ENCODE results near the gene RIOX2. TPM values are rescaled to one million over a fixed set of nuclear protein-coding genes. Genes with fewer than 3 reads are reported as not detected.

RIOX2 gene
- total and polyA plus RNA-seq, 2 of the 8 experiments (the other 6 are each of a cell fraction or from before 2014, with no cell fraction given): 3.8 to 16.4 TPM

DNA sequence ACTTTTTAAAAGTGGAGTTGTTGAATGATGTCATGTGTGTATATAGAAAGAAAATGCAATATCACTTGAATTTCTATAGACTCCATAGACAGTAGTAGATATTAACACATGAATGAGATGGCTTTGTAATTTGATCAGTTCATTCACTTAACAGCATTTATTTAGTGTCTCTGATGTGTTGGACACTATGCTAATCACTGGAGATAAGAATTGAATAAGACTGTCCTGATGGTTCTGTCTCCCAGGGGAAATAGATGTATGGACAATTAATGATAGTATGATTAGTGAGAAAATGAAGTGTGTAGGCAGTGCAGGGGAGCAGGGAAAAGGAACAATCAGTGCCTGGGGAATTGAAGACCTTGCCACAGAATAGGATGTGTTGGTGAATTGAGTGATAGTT, 72.9 kb downstream of the RIOX2 start:
- Histone ChIP-seq H3K4me2 (ENCODE audit: insufficient read depth in 1 of 2, low read depth in 2 of 2, low read length in 2 of 2) (no peak overlapping the region), H3K23ac (ENCODE audit: insufficient read length) (no peak overlapping the region), H3K56ac (replicated peaks; ENCODE audit: insufficient read length, low read depth, low read length) (no peak overlapping the region), H3K9me3 (ENCODE audit: insufficient read depth in 2 of 2, low read depth in 1 of 2, low read length in 1 of 2) (no peaks in the 10 kb centered on the region), H2AK5ac (ENCODE audit: low read depth, low read length) (no peak overlapping the region), H2BK20ac (ENCODE audit: low read length) (no peak overlapping the region), H2BK15ac (ENCODE audit: low read length) (no peak overlapping the region), H3K4me1 (replicated peaks in 1 of 4; ENCODE audit: control insufficient read depth in 3 of 4, insufficient read depth in 4 of 4, low read length in 3 of 4) (peaks cover 0 to 4% (median 2%) of the 10 kb centered on the region in 4 experiments; a peak in 1 of 7 replicates), H4K5ac (ENCODE audit: insufficient read length, low read depth, low read length) (no peak overlapping the region), H4K8ac (ENCODE audit: extremely low read depth, insufficient read depth, low read length) (no peak overlapping the region), H3K36me3 (ENCODE audit: control insufficient read depth in 2 of 4, insufficient read depth in 4 of 4, low read length in 3 of 4) (no peaks in the 10 kb centered on the region; a peak in 2 of 8 replicates), H2BK120ac (replicated peaks; ENCODE audit: low read depth, low read length) (no peak overlapping the region), H3K79me2 (ENCODE audit: control insufficient read depth in 1 of 2, insufficient read depth in 2 of 2, low read length in 2 of 2) (no peaks in the 10 kb centered on the region), H2AFZ (ENCODE audit: low read length) (no peak overlapping the region), H3K27me3 (replicated peaks in 1 of 4; ENCODE audit: control insufficient read depth in 3 of 4, extremely low read depth in 1 of 4, insufficient read depth in 3 of 4, low read length in 3 of 4) (no peaks in the 10 kb centered on the region), H3K4ac (replicated peaks; ENCODE audit: insufficient read length, low read depth, low read length) (no peak overlapping the region), H3K9ac (replicated peaks in 1 of 4; ENCODE audit: extremely low read depth in 1 of 4, low read depth in 3 of 4, low read length in 3 of 4) (no peak overlapping the region), H4K20me1 (replicated peaks in 1 of 2; ENCODE audit: control insufficient read depth in 1 of 2, insufficient read depth in 2 of 2, low read length in 2 of 2) (no peaks in the 10 kb centered on the region), H3K4me3 (ENCODE audit: extremely low read depth in 1 of 4, insufficient read depth in 2 of 4, low read depth in 3 of 4, low read length in 4 of 4) (no peak overlapping the region), H3K18ac (ENCODE audit: extremely low read depth, low read length) (no peak overlapping the region), H2BK12ac (ENCODE audit: low read depth, low read length) (no peak overlapping the region), H3K27ac (ENCODE audit: low read depth, low read length) (no peak overlapping the region), H2BK5ac (ENCODE audit: low read depth, low read length) (no peak overlapping the region), H3K79me1 (ENCODE audit: low read depth, low read length) (no peaks in the 10 kb centered on the region), H4K91ac (replicated peaks; ENCODE audit: insufficient read length, low read length) (no peak overlapping the region), H3K14ac (ENCODE audit: insufficient read length) (no peak overlapping the region), H3K23me2 (ENCODE audit: low read depth, low read length) (no peaks in the 10 kb centered on the region)
- FAIRE-seq: no peak
- no peak for DNase-seq (ENCODE audit: low read depth in 1 of 2, low spot score in 2 of 2)
- ChIA-PET CTCF (ENCODE audit: partially characterized antibody) (no interaction called here), POLR2A (ENCODE audit: partially characterized antibody) (no interaction called here)
- TF ChIP-seq KDM4A (IDR thresholded peaks at IDR 0.05; ENCODE audit: low read depth, low read length, severe bottlenecking) (no peak), BACH1 (IDR thresholded peaks at IDR 0.05; ENCODE audit: low read length) (no peak), POLR2A (IDR thresholded peaks at IDR 0.05; ENCODE audit: control extremely low read depth in 1 of 2, low read depth in 2 of 2, low read length in 2 of 2) (no peak), POU5F1 (IDR thresholded peaks at IDR 0.05; ENCODE audit: low read depth, low read length) (no peak), CBX8 (IDR thresholded peaks at IDR 0.05; ENCODE audit: borderline replicate concordance, low read depth, low read length) (no peak), ASH2L (IDR thresholded peaks at IDR 0.05; ENCODE audit: low read length) (no peak), CHD2 (IDR thresholded peaks at IDR 0.05; ENCODE audit: low read length) (no peak), RBBP5 (IDR thresholded peaks at IDR 0.05; ENCODE audit: borderline replicate concordance, low read depth, low read length) (no peak), TBP (IDR thresholded peaks at IDR 0.05; ENCODE audit: low read depth, low read length) (no peak), TCF12 (IDR thresholded peaks at IDR 0.05; ENCODE audit: low read depth, low read length) (no peak), HDAC2 (IDR thresholded peaks at IDR 0.05; ENCODE audit: borderline replicate concordance in 1 of 2, low read depth in 2 of 2, low read length in 2 of 2) (no peak), BRCA1 (IDR thresholded peaks at IDR 0.05; ENCODE audit: low read depth, low read length) (no peak), EZH2 (IDR thresholded peaks at IDR 0.05; ENCODE audit: low read depth, low read length, severe bottlenecking) (no peak), CEBPB (IDR thresholded peaks at IDR 0.05; ENCODE audit: low read depth, low read length) (no peak), CREB1 (IDR thresholded peaks at IDR 0.05) (no peak), HDAC6 (IDR thresholded peaks at IDR 0.05; ENCODE audit: low read depth, low read length) (no peak)
- TF ChIP-seq, protein P1, sequence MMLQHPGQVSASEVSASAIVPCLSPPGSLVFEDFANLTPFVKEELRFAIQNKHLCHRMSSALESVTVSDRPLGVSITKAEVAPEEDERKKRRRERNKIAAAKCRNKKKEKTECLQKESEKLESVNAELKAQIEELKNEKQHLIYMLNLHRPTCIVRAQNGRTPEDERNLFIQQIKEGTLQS (IDR thresholded peaks at IDR 0.05; ENCODE audit: insufficient read depth, low read depth, low read length): no peak
